NT2/D1 (cell line): ENCODE measurements around the gene TMEM222.
"Not testable (repeated sequence)": the region's sequence is repeated elsewhere in the genome, so short reads cannot be mapped to it uniquely, and the experiment has no call there.

ENCODE experiments used
- SUZ12 ChIP-seq: IDR thresholded peaks from 2 replicates; pipeline ENCODE4 v1.6.1; 2011; ENCODE audit not compliant: insufficient read length, insufficient read depth; ENCODE audit errors: extremely low read depth
- YY1 ChIP-seq: IDR thresholded peaks from 2 replicates; pipeline ENCODE4 v1.6.1; 2011; ENCODE audit not compliant: insufficient read length, insufficient read depth

DNA sequence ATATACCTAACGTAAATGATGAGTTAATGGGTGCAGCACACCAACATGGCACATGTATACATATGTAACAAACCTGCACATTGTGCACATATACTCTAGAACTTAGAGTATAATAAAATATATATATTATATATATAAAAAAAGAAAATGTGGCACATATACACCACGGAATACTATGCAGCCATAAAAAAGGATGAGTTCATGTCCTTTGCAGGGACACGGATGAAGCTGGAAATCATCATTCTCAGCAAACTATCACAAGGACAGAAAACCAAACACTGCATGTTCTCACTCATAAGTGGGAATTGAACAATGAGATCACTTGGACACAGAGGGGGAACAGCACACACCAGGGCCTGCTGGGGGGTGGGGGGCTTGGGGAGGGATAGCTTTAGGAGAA, 62.8 kb downstream of the TMEM222 start:
- TF ChIP-seq YY1, SUZ12: not testable (repeated sequence)
